UCSD-AML1 (cell line): ENCODE data around the gene GPR153.

Source experiments
- DNase-seq: peaks from one replicate; lab custom pipeline; 2025; ENCODE audit not compliant: unreplicated experiment; lab: John Stamatoyannopoulos, UW

Gene GPR153

DNA sequence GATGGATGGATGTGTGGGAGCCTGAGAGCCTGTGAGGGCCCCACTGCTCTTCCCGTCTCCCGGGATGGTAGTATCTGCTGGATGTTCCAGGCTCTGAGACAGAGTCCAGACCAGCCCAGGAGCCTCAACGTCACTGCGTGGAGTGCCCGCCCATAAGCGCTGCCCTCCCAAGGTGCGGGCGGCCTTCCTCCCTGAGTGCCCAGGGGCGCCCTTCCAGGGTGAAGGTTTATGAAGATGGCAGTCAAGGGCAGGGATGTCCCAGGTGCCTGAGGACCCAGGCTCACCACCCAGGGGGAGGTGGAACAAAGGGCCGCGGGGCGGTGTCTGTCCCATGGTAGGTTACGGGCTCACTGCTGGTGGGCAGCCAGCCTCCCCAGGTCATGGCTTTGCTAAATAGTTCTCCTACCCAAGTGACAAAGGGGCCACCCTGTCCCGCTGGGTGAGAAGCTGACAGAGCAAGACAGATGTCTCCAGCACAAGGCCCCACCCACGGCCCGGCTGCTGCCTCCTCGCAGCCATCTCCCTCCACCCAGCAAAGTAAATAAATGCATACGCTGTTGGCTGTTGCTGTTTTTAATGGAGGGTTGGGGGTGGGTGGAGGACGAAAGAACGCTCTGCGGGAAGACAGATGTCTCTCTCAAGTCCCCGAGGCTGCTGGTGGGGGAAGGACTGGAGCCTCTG is 9.0 kb upstream of the GPR153 start:
- no peak for DNase-seq

DNA sequence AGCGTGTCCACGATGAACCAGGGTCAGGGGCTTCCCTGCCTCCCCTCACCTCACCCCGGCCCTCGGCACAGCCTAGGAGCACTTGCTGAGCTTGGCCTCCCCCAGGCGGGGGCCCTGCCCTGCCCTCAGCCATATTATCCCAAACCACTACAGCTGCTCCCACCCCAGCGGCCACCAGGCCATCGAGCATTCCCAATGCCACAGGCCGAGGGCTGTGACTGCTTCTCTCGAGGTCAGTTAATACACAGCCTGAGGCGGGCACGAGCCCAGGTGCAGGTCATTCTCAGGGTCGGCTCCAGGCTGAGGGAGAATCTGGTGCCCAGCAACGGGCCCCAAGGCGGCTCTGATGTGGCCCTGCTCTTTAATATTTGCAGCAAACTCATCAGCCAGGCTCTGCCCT is 8.4 kb upstream of the GPR153 start:
- DNase-seq: no peak

DNA sequence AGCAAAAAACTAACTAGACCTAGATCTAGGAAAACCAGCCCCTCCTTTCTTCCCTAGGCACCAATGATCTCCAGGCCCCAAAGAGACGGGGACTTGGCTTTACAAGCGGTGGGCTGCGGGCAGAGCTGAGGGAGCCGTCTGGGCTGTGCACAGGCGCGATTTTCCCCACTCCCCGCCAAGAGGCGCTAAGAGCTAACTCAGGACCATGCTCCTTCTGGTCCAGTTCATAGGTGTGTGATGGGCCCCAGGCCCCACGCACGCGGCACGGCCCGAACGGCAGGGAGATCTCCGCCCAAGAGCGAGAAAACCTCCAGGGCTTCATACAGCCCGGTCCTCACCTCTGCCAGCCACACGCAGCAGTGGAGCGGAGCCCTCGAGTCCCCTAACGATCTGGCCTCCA is 7.5 kb upstream of the GPR153 start:
- no peak for DNase-seq

DNA sequence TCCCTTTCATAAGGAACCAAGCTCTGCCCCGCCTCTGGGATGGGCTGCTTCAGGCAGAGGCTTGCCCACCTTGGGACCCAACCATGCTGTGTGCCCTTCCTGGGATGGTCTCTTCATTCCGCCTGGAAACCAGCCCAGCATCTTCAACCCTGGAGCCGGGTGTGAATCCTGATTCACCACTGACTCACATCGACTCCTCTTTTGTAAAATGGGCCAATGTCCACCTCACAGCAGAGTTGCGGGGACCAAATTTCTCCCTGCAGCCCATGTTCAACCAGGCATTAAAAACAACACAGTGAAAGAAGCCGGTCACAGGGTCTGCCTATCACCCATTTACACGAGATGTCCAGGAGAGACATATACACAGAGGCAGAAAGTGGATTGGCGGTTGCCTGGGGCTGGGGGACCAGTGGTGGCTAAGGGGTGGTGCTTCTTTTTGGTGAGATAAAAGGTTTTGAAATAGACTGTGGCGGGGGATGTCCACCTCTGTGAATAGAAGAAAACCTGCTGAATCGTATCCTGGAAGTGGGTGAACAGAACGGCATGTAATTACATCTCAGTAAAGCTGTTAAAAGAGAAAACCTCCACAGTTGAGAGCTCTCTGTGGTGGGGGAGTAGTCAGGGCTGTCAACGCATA is 6.9 kb upstream of the GPR153 start:
- DNase-seq: no peak

DNA sequence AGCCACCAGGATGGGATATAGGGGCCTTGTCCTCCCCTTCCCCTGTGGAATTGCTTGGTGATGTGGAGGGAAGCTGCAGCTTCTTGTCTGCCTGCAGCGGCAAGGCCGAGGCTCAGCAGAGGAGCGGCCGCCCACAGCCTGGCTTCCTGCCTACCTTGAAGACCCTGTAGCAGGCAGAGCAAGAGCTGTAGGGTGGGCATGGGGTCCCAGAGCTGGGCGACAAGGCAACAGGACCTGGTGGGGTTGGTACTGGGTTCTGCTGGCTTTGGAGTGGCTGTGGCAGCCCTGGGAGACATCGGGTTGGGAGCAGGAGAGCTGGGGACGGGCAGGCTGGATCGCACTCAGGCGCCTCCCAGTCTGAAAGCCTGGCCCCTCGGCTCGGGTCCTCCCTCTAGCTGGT is 5.7 kb upstream of the GPR153 start:
- DNase-seq: no peak

DNA sequence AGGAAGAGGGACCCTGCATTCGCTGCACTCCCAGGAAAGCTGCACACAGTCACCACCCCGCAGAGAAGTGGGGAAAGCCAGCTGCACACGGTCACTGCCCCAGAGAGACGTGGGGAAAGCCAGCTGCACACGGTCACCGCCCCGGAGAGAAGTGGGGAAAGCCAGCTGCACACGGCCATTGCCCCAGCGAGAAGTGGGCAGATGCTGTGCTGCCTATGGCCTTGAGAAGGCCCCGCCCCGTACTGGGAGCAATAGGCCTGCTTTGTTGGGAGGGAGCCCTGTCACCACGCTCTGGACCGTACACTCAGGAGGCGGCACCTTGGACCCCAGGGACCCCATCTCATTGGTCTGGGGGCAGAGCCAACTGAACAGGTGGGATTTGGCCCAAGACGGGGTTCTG is 4.3 kb upstream of the GPR153 start:
- DNase-seq: no peak

DNA sequence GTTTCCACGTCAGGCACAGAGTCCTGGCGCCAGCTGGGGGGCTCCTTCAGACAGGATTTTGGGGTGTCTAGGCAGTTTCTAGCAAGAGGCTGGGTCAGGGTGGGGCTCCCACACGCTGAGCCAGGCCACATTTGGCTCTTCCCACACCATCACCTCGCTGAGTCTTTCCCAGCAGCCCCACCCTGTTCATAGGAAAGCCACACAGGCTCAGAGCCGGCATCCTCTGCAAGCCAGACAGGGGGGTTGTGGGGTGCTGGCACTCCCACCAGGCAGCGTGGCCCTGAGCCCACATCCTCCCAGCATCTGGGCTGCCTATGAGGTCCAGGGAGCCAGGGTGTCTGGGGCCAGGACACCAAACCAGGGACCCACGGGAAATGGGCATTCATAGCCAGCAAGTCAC is 2.8 kb upstream of the GPR153 start:
- DNase-seq: no peak

DNA sequence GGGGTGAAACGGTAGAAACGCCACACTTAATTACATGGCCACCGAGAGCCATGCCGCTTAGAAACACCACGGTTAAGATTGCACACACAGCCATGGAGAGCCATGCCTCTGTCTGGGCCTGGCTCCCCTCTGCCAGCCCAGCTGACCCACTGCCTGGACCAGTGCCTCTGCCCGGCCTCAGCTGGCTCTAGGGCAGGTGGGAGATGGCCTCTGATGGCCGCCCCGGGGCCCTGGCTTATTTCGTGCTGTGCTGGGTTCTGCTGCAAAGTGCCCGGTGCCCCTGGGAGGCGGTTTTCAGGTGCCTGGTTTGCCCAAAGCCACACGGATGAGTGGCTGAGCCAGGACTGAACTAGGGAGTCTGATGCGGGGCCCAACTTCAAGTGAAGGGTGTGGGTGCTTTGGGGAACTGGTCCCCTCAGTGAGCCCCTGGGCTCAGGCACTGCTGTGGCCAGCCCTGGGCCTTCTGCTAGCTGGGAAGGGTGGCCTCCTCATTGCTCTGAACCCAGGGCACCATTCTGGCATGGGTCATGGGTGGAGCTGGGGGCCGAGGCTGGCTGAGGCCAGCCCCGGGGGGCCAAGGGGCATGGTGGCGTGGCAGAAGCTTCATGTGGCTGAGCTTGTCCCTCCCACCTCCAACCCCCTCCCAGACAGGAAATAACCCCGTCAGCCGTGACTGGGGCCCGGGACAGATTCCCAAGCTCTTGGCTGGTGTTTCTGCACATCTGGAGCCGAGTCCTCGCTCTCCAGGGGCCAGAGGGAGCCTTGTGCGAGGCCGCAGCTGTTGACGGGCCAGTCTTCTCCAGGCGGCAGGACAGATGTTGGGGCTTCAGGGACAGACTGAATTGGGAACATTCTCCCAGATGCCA is 1.9 kb upstream of the GPR153 start:
- no peak for DNase-seq

DNA sequence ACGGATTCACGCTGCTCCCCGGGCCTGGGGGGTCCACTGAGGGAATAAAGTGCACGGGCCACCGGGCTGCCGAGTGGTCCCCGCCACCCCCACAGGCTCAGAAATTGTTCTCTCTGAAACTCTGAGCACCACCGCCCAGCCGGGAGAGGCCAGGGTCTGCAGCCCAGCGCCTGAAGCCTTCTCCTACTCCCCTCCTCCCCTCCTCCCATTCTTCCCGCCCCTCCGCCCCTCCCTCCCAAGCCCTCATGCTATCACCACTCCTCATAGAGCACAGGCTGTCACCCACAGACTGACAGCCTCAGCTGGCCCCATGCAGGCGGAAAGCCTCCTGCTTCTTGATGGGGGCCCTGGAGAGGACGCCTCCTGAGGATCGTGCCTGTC is 707 bp upstream of the GPR153 start:
- DNase-seq: no peak

DNA sequence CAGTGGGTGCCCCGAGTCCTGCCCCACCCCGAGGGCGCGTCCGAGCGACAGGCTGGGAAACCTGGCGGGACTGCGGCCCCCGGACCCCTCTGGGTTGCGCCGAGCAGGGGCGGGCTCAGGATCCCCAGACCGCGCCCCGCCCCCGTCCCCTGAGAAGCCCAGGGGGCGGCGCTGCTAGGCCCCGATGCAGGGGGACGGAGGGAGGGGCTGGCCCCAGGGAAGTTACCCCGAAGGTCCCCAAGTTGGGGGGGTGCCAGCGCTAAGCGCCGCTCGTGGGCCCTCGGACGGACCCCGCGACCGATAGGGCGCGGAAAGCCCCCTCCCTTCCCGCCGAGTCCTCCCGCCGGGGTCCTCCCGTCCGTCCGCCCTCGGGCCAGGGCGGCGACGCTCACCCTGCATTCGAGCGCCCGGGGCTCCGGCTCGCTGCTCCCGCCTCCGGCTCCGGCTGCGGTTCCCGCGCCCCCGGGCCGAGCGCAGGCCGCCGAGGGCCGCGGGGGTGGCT is 414 bp downstream of the GPR153 start:
- DNase-seq: no peak

DNA sequence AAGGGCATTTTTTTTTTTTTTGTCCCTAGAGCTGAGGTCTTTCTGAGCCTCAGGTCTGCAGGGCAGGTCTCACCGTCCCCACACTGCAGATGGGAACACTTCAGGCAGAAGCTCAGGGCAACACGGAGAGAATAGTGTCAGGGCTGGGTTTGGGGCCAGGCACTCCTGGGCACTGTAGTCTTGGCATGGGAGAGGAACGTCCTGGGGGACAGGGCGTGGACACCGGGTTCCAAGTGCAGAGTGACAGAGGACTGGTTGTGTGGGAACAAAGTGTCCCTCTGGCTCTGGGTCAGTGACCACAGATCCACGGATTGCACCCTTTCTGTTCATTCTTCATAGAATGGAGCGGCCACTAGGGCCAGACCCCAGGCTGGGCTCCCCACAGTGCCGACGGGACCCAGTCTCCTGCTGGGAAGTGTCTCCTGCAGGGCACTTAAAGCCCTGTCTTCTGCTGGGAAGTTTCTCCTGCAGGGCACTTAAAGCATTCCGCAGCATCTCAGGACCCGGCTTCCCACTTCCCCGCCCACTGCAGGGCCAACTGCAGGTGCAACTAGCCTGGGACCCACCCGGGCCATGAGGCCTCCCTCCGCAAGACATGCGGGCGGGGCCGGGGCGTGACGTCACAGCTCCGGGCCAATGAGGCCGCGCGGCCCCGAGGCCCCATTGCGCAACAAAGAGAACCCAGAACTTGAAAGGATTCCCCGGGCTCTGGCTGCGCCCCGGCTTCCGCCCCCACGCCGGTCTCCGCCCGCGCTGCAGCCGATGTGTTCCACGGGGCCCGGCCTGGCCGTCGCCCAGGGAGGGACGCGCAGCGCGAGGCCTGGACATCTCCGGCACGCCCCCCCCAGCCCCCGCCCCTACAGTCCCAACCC is 1.2 kb downstream of the GPR153 start:
- DNase-seq: peak; percentile 77

DNA sequence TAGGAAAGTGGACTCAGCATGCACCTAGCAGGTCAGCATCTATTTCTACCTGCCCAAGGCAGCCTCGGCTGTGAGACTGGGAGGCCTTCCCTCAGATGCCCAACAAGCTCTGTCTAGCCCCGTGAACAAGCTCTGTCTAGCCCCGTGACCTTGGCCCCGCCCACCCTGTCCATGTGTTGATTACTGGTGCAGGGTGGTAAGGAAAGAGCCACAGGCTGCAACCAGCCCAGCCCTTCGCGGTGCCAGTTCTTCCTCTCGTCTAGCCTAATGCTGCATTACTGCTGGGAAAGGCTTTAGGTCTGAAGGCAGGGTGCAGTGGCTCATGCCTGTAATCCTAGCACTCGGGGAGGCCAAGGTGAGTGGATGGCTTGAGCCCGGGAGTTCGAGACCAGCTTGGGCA is 2.2 kb downstream of the GPR153 start:
- no peak for DNase-seq

DNA sequence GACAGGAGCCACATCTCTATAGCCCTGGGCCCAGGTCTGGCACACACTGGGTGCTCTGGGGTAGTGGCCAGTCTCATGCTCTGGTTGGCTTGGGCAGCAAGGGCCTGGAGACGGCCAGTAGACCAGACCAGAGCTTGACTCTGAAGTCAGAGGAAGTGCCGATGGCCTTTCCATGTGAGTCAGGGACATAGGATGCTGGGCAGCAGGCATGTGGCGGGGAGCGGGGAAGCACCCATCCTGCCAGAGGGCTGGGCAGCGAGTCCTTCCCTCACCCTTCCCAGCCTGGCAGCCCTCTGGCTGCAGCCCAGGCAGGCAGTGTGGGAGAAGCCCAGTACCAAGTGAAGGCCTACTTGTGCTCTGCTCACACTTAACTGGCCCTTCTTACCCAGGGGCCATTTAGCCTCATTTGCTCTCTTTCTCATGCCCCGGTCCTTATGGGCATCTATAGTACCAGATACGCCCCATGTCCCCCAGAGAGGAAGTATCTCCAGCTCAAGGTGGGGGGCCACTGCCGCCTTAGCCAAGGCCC is 3.3 kb downstream of the GPR153 start:
- DNase-seq: no peak

DNA sequence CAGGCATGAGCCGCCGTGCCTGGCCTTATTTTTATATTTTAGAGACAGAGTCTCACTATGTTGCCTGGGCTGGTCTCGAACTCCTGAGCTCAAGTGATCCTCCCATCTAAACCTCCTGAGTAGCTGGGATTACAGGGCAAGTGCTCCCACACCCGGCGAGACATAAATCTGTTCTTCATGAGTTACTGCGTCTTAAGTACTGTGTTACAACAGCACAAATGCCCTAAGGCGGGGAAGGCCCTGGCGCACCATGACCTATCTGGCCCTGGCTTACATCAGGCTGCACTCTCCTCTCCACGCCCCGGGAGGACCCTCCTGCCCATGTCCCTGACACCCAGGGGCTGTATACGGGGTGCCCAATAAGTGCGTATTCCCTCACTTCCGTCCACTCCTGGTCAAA is 4.3 kb downstream of the GPR153 start:
- DNase-seq: no peak

DNA sequence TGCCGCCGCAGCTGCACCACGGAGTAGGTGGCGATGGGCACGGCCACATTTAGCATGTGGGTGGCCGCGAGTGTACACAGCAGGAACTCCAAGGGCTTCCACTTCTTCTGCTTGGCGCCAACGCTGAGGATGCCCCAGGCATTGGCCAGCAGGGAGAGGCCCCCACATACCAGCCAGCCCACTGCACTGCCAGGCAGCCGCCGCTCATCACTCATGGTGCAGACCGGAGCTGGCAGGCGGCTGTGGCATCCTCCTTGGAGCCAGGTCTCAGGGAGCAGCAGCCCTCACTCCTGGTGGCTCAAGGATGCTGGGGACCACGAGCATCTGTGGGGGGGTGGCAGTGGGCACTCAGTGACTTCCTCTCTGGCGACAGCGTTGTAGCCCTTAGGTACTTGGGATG is 6.2 kb downstream of the GPR153 start:
- no peak for DNase-seq

DNA sequence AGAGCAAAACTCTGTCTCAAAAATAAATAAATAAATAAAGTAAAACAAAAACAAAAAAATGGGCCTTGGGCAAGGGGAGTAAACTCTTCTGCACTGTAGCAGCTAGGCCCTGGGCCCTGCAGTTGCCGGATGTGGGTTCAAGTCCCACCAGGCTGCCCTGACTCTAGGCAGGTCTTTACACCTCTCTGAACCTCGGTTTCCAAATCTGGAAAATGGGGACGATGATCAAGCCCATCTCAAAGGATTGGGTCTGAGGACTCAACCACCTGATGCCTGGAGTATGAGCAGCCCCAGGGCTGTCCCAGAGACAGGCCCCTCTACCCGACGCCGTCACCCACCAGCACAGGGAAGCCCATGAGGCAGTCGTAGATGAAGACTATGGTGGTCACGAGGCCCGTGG is 7.5 kb downstream of the GPR153 start:
- DNase-seq: no peak

DNA sequence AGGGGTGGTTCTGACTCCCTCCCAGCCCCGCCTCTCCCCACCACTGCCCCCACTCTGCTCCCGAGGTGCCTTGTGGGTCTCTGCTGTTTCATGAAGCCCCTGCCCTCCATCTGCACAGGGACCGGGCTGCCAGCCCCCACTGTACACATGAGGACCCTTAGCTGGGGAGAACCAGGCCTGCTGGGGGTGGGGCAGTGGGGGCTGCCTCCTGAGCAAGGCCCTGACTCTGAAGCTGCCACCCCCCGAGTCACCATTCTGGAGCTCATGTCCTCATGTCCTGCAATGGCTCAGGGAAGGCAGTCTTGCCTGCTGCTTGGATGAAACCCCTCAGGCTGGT is 8.6 kb downstream of the GPR153 start:
- no peak for DNase-seq

DNA sequence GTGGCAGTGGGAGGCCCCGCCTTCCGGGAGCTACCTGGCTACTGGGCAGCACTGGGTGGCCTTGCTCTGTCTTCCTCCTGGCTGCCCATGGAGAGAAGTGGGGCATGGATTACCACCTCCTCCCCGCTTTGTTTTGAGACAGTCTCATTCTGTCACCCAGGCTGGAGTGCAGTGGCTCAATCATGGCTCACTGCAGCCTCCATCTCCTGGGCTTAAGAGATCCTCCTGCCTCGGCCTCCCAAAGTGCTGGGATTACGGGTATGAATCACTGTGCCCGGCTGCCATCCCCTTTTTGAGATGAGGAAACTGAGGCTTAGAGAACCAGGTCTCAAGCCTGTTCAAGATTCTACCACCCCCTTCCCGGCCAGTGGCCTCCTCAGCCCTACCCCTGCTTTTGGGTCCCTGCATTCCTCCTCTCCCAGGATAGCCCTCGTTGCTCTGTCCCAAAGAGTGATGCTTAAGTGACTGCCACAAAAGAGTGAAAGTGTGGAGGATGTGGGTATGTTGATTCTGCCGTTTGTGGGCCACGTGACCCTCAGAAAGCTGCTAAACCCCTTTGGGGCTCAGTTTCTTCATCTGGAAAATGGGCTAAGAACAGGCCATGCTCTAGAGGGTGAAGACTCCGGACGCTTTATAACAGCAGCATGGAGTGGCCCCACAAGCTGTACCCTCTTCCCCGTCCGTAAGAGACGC is 9.1 kb downstream of the GPR153 start:
- no peak for DNase-seq

DNA sequence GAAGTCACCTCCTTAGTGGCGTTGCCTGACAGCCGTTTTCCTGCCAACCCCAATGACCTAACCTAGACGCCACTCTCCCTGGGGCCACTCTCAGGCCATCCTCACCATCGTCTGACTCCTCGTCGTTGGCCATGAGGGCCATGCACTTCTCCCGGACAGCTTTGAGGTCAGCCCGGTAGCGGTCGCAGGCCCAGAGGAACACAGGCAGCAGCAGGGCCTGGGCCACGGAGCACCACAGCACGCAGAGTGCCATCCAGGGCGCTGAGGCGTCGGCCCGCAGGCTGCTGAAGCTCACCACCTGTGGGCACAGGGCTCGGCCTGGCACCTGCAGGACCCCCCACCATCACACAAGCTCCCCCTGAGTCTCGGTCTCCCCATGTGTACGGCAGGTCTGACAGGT is 9.7 kb downstream of the GPR153 start:
- DNase-seq: no peak
